ENCODE data around the gene NEK9.
"Not testable (repeated sequence)": the region's sequence is repeated elsewhere in the genome, so short reads cannot be mapped to it uniquely, and the experiment has no call there.

Gene NEK9

DNA sequence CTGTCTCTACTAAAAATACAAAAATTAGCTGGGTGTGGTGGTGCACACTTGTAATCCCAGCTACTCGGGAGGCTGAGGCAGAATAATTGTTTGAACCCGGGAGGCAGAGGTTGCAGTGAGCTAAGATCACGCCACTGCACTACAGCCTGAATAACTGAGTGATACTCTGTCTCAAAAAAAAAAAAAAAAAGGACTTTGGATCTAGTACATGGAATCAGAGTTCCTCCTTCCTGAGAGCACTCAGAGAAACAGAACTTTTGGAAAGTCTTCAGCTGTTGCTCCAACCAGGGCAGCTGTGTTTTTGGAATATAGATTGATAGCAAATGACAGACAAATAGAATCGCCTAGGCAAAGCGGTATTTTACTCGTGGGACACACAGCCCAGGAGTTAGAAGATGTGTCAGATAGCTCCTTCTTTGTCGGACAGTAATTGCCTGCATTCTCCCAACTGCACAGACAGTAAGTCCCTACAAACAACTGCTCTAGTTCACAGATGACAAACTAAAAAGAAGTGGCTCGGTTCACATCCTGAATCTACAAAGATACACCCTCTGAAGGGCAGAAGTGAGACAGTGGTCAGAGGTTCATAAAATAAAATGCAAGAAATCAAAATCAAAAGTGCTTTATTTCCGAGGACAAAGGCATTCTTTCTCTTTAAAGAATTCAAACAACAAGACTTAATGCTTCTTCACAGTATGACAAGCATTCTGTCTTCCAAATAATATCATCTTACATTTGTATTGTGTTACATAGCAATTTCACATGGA is 17.1 kb upstream of the NEK9 start:
- DNase-seq (ENCODE audit: low read depth) = no peak

DNA sequence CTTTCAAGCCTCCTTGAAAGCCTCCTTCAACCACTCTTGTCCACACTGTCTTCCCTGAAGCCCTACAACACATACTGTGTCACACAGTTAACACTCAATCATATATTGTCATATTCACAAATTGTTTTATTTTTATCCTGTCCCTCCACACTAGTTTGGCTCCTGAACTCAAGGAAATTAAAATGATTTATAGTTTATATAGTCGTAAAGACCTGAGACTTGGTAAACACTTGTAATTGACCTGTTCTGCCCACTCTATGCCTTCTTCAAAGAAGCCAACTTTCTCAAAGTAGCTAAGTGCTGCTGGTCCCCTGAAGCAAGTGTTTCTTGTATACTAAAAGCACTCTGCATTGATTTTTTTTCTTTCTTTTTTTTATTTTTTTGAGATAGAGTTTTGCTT is 15.6 kb upstream of the NEK9 start:
- no peak for DNase-seq (ENCODE audit: low read depth)

DNA sequence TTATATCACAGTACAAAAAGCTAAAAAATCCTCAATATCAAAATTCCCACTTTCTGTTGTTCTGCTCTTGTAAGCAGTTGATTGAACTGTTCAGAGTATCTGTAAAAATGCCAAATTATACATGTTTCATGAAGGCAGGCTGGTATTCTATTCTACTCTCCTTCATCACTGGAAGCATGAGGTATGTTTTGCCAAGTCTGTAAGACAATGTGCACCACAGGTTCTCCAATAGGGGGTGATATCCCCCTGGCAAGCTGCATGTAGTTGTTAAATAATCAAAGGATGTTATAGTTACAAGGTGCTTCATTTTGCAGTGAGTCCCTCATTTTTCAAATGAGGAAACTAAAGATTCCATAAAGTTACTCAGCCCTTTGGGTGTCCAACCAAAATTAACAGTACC is 15.1 kb upstream of the NEK9 start:
- no peak for DNase-seq (ENCODE audit: low read depth)

DNA sequence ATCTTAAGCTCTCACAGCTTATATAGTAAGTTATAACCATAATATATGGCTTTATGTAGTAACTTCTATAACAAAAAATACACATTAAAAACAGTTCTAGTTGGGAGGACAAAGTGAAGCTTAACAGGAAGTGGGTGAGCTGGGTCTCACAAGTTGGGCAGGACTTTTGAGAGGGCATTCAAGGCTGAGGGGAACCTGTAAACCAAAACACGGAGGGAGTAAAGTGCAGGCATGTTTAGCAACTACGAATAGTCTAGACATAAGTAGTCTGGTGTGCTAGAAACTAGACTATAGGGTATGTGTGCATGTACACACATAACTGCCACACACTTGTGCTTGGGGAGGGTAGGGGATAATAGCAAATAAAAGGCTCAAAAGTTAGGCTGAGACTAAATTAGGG is 14.2 kb upstream of the NEK9 start:
- DNase-seq (ENCODE audit: low read depth) = no peak

DNA sequence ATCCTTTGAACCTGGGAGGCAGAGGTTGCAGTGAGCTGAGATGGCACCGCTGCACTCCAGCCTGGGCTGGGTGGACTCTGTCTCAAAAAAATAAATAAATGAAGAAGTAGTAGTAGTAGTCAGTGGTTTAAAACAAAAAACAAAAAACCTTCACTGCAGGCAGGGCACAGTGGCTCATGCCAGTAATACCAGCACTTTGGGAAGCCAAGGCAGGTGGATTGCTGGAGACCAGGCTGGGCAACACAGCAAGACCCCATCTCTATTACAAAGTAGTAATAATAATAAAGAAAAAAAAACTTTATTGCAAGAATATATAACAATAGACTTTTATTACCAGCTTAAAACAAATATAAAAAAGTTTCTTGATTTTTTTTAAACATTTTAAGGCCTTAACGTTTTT is 13.8 kb upstream of the NEK9 start:
- DNase-seq (ENCODE audit: low read depth) = no peak

DNA sequence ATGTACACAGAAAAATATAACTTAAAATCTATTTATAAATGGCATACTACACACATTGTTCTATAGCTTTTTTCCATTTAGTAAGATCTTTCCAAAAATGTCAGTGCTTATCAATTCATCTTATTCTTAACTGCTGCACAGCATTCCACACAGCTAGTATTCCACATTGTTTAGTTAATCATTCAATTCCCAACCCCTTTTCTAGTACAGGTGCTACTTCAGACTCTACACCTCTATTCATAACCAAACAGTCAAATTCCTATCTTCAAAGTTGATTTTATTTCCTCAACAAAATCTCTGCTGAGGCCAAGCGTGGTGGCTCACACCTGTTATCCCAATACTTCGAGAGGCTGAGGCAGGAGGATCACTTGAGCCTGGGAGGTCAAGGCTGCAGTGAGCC is 12.3 kb upstream of the NEK9 start:
- DNase-seq (ENCODE audit: low read depth) = no peak

DNA sequence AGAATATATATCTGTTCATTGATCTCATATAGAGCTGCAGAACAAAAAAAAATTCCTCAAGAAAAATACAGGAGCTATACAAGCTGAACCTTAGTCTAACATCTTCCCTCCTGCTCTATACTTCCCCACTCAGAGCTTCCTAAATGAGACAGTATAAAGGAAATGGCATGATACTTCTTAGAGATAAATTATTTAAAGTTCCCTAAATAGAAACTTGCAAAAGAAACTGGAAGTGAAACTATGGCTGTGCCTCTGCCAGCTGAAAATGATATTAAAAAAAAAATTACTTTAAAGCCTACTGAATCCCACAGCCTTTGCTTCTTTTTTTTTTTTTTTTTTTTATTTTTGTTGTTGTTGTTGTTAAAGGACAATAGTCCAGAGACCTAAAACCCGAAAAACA is 11.6 kb upstream of the NEK9 start:
- DNase-seq (ENCODE audit: low read depth) = no peak

DNA sequence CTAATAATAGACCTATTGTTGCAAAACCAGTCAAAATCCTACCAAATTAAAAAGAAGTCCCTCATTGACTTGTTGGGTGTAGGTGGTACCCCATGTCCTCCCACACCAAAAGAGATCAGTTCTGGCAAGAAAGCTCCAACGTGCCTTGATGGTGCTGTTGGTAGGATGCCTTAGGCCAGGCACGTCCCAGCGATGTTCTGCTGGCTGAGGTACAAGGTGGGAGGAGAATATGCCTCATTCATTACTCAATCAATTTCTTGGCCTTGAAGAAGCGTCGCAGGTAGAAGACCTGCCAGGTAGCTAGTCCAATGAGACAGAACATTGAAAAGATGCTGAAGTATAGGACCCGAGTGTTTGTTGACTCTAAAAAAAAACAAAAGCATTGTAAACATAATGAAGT is 7.8 kb upstream of the NEK9 start:
- DNase-seq (ENCODE audit: low read depth) = no peak

DNA sequence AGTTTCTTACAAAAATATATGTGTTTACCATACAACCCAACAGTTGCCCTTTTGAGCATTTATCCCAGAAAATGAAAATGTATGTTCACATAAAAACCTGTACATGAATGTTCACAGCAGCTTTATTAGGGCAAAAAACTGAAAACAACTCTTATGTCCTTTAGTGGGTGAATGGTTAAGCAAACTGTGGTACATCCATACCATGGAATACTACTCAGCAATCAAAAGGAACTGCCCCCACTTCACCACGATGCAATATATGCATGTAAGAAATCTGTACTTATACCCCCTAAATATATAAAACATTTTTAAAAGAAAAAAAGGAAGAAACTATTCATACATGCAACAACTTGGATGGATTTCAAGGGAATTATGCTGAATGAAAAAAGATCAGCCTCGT is 6.7 kb upstream of the NEK9 start:
- DNase-seq (ENCODE audit: low read depth) = no peak

DNA sequence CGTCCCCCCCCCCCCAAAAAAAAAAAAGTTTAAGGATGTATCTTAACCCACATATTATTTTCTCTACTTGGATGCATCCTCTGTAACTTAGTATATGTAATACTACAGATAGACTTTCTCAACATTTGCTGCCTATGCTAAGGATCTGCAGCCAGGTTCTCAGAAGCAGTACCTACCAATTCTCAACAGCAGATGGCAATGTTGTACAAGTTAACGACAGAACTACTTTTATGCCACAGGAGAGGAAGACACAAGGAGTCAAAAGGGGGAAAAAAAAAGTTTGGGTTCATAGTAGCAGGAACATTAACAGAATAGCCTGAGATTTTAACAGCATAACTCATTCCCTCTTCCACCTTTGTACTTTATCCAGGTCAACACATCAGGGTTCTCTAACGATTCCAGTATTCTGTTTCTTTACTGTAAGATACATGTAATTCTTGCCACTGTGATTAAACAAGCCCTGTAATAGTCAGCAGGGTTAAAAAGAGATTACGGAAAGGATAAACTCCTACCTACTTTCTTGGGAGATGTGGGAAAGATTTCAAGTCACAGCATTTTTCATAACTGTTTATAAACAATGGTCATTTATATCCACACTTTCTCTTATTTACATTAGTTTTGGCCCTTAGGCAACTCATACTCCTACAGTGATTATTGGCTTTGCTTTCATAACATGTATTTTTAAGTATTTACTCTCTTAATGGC is 5.7 kb upstream of the NEK9 start:
- peak; percentile 38 for DNase-seq (ENCODE audit: low read depth)

DNA sequence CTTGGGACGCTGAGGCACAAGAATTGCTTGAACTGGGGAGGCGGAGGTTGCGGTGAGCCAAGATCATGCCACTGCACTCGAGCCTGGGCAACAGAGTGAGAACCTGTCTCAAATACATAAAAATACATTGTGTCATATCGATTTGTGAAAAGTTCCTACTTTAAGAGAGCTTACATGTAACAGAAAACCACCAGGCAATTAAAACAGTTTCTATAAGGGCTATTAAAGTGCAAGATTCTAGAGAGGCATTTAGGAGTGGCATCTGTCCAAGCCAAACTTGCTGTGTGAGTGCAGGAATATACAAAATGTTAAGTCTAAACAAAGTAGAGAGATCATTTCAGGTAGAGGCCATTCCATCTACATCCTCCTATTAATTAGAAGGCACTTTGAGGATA is 1.7 kb upstream of the NEK9 start:
- no peak for DNase-seq (ENCODE audit: low read depth)

DNA sequence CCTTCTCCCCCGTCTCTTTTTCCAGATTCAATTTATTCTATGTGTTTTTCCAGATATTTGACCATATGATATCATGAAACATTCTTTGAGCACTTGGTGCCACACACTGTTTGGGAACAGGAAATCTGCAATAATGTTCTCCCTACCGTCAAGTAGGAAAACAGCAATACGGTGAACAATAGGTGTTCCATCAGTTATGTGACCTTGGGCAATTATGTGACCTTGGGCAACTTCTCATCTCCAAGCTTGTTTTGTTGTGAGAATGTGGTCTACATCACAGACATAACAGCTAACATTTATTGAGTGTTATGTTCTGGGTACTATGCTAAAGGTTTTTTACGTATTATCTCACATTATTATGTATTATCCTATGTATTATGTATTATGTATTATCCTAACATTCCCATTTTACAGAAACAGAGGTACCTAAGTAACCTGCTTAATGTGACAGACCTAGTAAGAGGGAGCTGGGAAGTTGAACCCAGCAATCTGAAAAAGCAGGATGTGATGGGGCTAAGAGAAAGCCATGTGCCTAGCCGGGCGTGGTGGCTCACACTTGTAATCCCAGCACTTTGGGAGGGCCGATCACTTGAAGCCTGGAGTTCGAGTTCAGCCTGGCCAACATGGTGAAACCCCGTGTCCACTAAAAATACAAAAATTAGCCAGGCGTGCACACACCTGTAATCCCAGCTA is 1.2 kb upstream of the NEK9 start:
- DNase-seq (ENCODE audit: low read depth) = no peak

DNA sequence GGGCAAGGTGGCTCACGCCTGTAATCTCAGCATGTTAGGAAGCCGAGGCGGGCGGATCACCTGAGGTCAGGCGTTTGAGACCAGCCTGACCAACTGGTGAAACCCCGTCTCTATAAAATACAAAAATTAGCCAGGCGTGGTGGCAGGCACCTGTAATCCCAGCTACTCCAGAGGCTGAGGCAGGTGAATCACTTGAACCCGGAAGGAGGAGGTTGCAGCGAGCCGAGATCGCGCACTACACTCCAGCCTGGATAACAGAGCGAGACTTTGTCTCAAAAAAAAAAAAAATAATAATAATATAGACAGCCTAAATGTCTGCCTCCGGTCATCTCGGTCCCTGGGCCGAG is 599 bp upstream of the NEK9 start:
- not testable (repeated sequence) for DNase-seq (ENCODE audit: low read depth)

DNA sequence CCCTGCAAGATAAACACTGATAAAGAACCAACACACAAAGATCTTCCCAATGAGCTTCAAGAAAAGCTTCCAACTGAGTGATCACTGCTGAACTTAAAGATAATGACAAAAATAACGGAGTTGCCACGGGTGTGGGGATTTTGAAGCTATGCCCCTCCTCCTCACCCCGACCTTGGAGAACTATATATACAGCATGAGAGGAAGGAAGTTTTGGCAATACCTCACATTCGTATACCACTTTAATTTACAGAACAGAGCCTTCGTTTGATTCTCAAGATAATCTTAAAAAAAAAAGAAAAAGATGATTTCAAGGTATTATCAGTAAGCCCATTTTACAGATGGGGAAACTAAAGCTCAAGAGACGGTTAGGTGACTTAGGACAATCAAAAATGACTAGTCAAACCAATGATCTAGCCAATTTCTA is 715 bp downstream of the NEK9 start:
- DNase-seq (ENCODE audit: low read depth) = no peak

DNA sequence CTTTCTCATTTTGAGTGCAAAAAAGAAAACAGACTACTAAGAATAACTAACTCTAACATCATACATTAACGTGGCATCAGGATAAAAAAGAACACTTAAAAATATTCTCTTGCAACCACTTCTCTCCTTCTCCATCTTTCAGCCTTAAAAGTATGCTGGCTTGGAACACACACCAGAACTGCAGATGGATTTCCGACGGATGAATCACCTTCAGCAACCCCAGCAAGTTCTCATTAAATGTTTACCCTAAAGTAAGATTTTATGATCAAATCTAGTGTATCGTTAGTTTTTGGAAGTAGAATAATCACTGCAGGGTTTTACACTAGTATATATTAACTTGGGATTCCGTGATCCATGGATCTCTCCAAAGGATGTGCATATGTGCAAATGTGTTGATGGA is 1.2 kb downstream of the NEK9 start:
- DNase-seq (ENCODE audit: low read depth) = no peak

DNA sequence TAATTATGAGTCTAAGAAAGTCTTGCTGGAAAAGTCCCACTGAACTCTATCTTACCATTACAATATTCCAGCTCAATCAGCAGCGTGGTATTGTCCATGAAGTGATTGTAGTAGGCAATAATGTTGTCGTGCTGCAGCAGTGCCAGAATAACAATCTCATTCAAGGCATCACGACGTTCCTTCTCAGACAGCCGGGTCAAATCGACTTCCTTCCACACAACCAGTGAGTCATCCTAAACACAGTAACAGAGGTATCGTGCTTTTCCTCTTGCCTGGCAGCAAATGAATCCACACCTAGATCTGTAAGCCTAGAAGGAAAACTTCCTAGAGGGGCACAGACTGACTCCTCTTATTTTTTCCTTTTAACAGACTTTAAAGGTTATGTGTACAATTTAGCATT is 2.9 kb downstream of the NEK9 start:
- no peak for DNase-seq (ENCODE audit: low read depth)

DNA sequence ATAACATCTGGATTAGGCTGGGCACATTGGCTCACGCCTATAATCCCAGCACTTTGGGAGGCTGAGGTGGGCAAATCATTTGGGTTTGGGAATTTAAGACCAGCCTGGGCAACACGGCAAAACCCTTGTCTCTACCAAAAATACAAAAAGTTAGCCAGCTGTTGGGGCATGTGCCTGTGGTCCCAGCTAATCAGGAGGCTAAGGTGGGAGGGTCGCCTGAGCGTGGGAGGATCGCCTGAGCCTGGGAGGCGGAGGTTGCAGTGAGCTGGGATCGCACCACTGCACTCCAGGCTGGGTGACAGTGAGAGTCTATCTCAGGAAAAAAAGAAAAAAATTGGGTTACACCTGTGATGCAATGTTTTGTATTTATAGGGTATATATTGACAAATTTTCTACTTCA is 5.3 kb downstream of the NEK9 start:
- no peak for DNase-seq (ENCODE audit: low read depth)

DNA sequence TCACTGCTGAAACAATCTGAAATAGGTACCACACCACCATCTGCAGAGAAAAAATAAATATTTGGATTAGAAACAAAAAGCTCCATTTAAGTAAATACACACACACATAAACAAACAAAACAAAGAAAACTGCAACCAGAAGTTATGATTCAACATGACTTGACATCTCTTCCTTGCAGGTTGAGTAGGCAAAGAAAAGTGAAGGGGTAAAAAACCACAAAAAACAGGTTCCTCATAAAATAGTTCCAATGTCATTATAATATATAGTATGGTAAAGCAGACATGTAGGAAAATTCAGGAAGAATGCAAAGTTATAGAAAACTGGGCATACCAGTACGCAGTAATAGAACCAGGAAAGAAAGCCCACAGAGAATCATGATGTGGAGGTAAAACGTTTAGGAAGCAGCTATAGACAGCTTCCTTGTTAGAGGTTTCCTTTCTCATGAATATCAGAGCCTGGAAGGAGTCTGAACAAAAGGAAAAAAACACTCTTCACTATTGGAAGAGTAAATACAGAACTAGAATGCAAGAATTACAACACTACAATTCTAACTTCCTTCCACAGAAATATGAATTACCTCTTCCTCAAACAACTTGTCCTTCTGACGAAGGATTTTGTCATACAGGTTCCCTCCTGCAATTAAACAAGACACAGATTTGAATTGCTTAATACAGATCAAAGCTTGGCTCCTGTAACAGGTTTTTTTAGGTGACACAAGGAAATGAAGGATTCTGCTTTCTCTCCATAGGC is 6.1 kb downstream of the NEK9 start:
- DNase-seq (ENCODE audit: low read depth) = no peak

DNA sequence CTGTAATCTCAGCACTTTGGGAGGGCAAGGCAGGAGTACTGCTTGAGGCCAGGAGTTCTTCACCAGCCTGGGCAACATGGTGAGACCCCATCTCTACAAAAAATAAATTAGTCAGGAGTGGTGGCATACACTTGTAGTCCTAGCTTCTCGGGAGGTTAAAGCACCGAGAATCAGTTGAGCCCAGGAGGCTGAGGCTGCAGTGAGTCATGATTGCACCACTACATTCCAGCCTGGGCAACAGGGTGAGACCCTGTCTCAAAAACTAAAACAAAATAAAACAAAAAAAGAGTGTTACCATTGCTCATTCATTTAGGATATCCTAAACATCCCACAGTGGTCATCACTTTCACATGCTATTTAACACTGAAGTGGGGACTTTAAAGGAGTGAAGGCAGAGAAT is 7.8 kb downstream of the NEK9 start:
- DNase-seq (ENCODE audit: low read depth) = no peak

DNA sequence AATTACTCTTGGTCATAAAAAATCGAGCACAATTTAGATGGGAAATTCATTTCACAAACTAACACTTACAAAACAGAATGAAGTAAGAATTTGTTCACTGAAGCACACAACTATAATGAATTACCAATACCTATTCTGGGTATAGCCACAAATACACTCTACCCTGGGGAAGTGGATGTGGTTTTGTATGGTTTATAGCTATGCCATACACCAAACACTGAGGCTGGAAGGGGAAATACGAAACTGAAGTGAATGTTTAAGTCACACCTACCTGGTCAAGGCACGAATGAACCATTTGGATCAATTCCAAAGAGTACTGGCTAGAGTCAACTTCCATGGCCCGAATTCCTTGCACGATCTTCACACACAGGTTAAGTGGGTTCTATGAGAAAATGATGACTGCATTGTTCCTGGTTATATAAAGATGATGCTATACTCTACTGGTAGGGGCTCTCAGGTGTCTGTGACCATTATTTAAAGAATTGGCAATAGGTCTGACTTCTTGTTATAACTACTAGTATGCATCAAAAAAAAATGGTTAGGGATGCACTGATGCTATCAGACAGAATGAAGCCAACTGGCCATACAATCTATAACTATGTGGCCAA is 12.8 kb downstream of the NEK9 start:
- no peak for DNase-seq (ENCODE audit: low read depth)

DNA sequence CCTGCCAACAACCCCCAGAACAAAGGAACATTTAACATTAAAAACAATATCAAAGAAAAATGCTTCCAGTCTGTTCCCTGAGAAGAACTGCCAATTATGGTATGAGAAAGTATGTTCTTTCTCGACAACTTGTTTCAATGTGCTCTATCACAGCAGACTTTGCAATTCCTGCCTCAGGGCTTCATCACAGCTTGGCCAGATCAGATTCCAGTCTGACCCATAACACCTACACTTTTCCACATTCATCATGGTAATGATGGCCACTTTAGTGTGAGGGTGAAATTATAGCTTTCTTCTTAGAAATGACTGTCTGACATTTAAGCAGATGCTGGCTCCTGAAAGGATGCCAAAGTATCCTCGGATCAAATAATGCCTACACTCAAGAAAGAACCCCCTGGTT is 17.0 kb downstream of the NEK9 start:
- DNase-seq (ENCODE audit: low read depth) = no peak

DNA sequence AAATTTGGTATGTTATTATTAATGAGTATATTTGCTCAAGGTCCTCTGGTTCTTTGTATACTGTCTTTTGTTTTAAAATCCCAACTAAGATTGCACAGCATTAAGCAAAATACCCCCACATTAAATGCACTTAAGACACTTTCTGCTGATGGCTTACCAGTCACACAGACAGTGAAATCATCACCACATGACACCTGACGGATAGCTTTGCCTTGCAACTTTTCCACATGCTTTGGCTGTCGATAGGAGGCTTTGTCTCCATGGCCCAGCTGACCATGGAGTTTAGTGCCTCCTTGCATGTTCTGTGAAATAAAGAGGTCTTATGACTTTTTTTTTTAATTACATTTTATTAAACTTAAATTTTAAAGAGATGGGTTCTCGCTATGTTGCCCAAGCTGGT is 19.7 kb downstream of the NEK9 start:
- DNase-seq (ENCODE audit: low read depth) = no peak
